ENCODE data around the gene SPIRE1.
"Not testable (repeated sequence)": the region's sequence is repeated elsewhere in the genome, so short reads cannot be mapped to it uniquely, and the experiment has no call there.

The SPIRE1 gene

GRCh38 chr18:12491611-12492435, 166.1 kb downstream of the SPIRE1 start:
- no peak for TF ChIP-seq CTCF (IDR thresholded peaks at IDR 0.05; ENCODE audit: low read depth, low read length)
- in situ Hi-C loops (cut with HindIII; ENCODE audit: low sequenced_read_pairs) = no loop called here
- DNase-seq (ENCODE audit: low read depth, low spot score) = no peak
- no peak overlapping the region for H3K4me3 ChIP-seq (ENCODE audit: low read depth, low read length)

- no peak for TF ChIP-seq CTCF (IDR thresholded peaks at IDR 0.05; ENCODE audit: low read depth, low read length)
- in situ Hi-C loops (cut with HindIII; ENCODE audit: low sequenced_read_pairs) = no loop called here
- DNase-seq (ENCODE audit: low read depth, low spot score) = no peak
- H3K4me3 ChIP-seq (ENCODE audit: low read depth, low read length) = no peak overlapping the region
Observed at GRCh38 chr18:12485479-12486105, 172.3 kb downstream of the SPIRE1 start.

- H3K4me3 ChIP-seq (ENCODE audit: low read depth, low read length); DNase-seq (ENCODE audit: low read depth, low spot score); in situ Hi-C loops (cut with HindIII; ENCODE audit: low sequenced_read_pairs): not testable (repeated sequence)
Observed at GRCh38 chr18:12481915-12482314, 176.0 kb downstream of the SPIRE1 start.

- DNase-seq (ENCODE audit: low read depth, low spot score) = no peak
- no peak for TF ChIP-seq CTCF (IDR thresholded peaks at IDR 0.05; ENCODE audit: low read depth, low read length)
- in situ Hi-C loops (cut with HindIII; ENCODE audit: low sequenced_read_pairs) = no loop called here
- H3K4me3 ChIP-seq (ENCODE audit: low read depth, low read length) = no peak overlapping the region
Observed at GRCh38 chr18:12479982-12480381, 177.9 kb downstream of the SPIRE1 start.

GRCh38 chr18:12479536-12479935, 178.4 kb downstream of the SPIRE1 start:
- TF ChIP-seq CTCF (IDR thresholded peaks at IDR 0.05; ENCODE audit: low read depth, low read length) = no peak
- no peak for DNase-seq (ENCODE audit: low read depth, low spot score)
- in situ Hi-C loops (cut with HindIII; ENCODE audit: low sequenced_read_pairs) = no loop called here
- H3K4me3 ChIP-seq (ENCODE audit: low read depth, low read length) = no peak overlapping the region

GRCh38 chr18:12478269-12479047, 179.4 kb downstream of the SPIRE1 start:
- H3K4me3 ChIP-seq (ENCODE audit: low read depth, low read length) = no peak overlapping the region
- DNase-seq (ENCODE audit: low read depth, low spot score) = no peak
- TF ChIP-seq CTCF (IDR thresholded peaks at IDR 0.05; ENCODE audit: low read depth, low read length) = no peak
- in situ Hi-C loops (cut with HindIII; ENCODE audit: low sequenced_read_pairs) = no loop called here

Data from astrocyte of the spinal cord (primary cell).